ENCODE results near the gene FAM3B.

The FAM3B gene

GRCh38 chr21:41403966-41404365 is 87.4 kb downstream of the FAM3B start:
- DNase-seq (ENCODE audit: low read depth), result no peak
- H3K4me3 ChIP-seq (ENCODE audit: low read length), result no peak overlapping the region
- TF ChIP-seq CTCF (conservative IDR thresholded peaks at IDR 0.05; ENCODE audit: low read length), result no peak

- TF ChIP-seq CTCF (conservative IDR thresholded peaks at IDR 0.05; ENCODE audit: low read length), result no peak
- DNase-seq (ENCODE audit: low read depth), result no peak
- H3K4me3 ChIP-seq (ENCODE audit: low read length), result no peak overlapping the region
Measured at GRCh38 chr21:41405321-41405720, 88.7 kb downstream of the FAM3B start.

GRCh38 chr21:41406340-41406739 is 89.7 kb downstream of the FAM3B start:
- no peak for DNase-seq (ENCODE audit: low read depth)
- H3K4me3 ChIP-seq (ENCODE audit: low read length), result no peak overlapping the region
- TF ChIP-seq CTCF (conservative IDR thresholded peaks at IDR 0.05; ENCODE audit: low read length), result no peak
